HUES6 (cell line): Measurements from ENCODE around the gene SIMC1.

Experiments
- H3K27ac ChIP-seq: 2 replicates; pipeline ENCODE4 v1.7.0; 2013; ENCODE audit warnings: low read depth, mild to moderate bottlenecking, low read length, inconsistent platforms
- H3K27me3 ChIP-seq: 2 replicates; pipeline ENCODE4 v1.6.1; 2013; ENCODE audit warnings: low read length; ENCODE audit not compliant: control insufficient read depth, insufficient read depth
- H3K36me3 ChIP-seq: 2 replicates; pipeline ENCODE4 v1.6.1; 2013; ENCODE audit warnings: low read length; ENCODE audit not compliant: control insufficient read depth, insufficient read depth
- H3K4me1 ChIP-seq: 2 replicates; pipeline ENCODE4 v1.6.1; 2013; ENCODE audit warnings: low read length; ENCODE audit not compliant: control insufficient read depth, insufficient read depth
- H3K4me3 ChIP-seq: 2 replicates; pipeline ENCODE4 v1.5.1; 2013; ENCODE audit warnings: low read depth, low read length
- H3K9ac ChIP-seq: one replicate; pipeline ENCODE4 v1.6.1; 2013; ENCODE audit warnings: mild to moderate bottlenecking, low read length
- H3K9me3 ChIP-seq: 2 replicates; pipeline ENCODE4 v1.6.1; 2013; ENCODE audit warnings: low read depth, low read length; ENCODE audit not compliant: control insufficient read depth, insufficient read depth

SIMC1 gene

DNA sequence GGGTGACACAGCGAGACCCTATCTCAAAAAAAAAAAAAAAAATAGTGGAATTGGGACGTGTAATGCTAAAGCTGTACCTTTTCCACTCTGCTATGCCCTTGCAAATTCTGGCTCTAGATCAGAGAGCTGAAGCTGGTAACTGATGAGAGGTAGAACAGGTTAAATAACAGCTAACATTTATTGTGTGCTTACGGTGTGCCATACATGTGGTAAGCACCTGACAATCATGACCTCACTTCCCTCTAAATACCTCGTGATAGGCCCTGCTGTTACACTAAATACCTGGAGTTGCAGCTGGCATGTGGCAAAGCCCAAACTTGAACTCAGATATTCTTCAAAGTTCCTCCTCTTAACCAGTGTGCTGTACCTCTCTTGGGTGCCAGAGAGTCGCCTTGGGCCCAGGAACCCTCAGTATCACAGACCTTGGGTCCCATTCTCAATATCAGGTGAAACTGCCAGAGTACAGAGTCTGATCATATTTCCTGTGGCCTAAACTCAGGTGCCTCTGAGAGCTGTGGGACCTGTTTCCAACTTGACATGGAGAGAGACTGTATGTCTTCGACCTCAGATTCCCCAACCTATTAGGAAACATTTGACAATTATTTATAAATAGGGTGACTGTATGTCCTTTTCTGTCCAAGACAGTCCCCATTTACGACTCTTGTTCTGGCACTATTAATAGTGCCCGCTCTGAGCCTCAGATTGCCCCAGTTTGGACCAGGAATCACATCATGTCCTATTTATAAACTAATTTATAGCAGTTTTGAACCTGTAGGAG lies 131.9 kb downstream of the SIMC1 start:
- Histone ChIP-seq H3K27me3 (peaks cover 28% of the 10 kb centered on the region), H3K27ac (no peak overlapping the region), H3K4me3 (no peak overlapping the region), H3K9ac (no peak overlapping the region), H3K9me3 (no peaks in the 10 kb centered on the region), H3K4me1 (peaks cover 5% of the 10 kb centered on the region), H3K36me3 (peaks cover 13% of the 10 kb centered on the region; the same call in 1 of the 2 replicates)

DNA sequence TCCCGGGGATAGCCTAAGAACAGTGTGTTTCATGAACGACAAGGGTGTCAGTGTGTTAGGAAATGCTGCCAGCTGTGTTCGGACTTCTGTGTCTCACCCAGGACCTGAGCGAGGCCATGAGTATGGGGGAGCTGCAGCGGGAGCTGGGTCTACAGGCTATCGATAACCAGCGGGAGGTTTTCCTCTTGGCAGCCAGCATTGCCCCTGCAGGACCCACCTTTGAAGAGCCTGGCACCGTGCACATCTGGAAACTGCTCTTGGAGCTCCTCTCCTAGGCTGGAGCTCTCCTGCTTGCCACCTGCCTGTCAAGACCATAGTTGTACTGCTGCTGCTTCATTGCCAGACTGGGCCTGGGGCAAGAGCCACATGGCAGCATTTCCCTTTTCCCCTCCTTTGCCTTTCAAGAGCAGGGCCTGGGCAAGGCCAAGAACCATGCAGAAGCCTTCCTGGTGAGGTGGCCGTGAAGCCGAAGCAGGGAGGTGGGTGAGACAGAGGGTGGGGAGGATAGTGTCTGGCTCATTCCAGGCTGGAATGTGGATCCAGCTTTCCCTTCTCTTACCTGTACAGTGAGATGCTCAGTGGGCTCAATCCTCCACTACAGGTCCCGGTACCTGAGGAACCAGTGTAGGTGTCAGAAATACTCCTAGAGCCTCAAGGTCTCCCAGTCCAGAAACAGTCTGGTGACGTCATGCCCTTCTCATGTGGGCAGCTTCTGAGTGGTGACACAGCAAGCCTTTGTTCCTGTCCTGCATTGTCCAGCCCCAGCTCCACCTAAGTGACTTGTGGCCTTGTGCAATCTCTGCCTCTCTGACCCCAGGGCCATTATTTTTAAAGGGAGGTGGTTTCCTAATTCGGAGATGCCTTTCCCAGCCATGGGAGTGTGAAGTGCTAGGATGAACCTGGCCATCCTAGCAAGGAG lies 133.7 kb downstream of the SIMC1 start:
- H3K4me1 ChIP-seq: no peaks in the 10 kb centered on the region

DNA sequence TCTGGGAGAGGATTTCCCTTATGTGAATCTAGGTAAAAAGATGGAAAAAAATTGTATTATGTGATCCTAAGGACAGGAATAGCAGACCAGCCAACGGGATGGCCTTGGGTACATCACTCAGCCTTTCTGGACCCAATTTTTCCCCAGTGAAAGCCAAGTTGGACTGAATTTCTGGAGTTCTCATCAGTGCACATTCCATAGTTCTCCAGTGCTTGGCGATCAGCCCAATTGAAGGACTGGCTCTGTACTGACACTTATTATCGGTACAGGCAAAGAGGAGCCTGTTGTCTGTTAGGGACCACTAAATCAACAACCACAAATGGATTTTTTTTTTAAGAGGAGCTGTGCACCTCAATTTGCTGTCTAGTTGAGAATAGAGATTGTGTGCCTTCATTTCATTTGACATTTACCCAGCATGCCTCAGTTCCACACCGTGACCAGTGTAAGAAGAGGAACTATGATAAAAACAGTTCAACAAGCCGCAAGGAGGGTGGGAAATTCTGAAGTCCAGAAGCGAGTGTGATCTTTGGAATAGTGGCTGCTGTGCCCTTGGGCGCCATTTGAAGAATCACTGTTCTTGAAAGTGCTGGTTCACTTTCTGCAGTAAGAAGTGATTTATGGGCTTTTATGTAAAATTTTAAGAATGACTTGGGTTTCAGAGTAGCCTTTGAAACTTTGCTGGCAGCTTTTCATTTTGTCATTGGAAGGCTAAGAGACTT lies 135.0 kb downstream of the SIMC1 start:
- Histone ChIP-seq H3K4me3 (no peak overlapping the region), H3K9ac (no peak overlapping the region), H3K36me3 (peaks cover 10% of the 10 kb centered on the region; the same call in 1 of the 2 replicates), H3K4me1 (no peaks in the 10 kb centered on the region), H3K27ac (no peak overlapping the region), H3K27me3 (no peaks in the 10 kb centered on the region), H3K9me3 (no peaks in the 10 kb centered on the region)

More for the DNA sequence above, 133.7 kb downstream of the SIMC1 start:
- H3K27me3 ChIP-seq: peaks cover 10% of the 10 kb centered on the region
- H3K4me3 ChIP-seq: no peak overlapping the region
- peaks cover 13% of the 10 kb centered on the region; the same call in 1 of the 2 replicates for H3K36me3 ChIP-seq
- H3K27ac ChIP-seq: no peak overlapping the region
- H3K9ac ChIP-seq: no peak overlapping the region
- H3K9me3 ChIP-seq: no peaks in the 10 kb centered on the region

DNA sequence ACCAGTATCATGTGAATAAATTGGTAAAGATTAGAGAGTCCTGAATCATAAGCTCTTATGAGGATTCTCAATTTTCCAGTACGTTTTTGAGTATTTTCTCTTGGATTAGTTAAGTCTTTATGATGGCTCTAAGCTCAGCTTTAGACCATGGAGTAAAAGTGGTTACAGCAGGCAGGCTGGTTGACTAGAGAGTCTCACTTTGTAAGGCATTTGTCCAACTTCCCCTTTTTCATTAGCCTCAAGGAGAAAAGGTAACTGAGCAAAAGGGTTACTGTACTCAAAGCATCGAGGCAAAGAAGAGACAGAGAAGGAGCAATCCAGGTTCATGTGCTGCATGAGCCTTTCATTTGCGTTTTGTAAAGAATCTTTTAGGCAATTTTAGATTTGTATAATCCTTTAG lies 141.7 kb downstream of the SIMC1 start:
- Histone ChIP-seq H3K27ac (no peak overlapping the region), H3K27me3 (no peaks in the 10 kb centered on the region), H3K36me3 (peaks cover 54% of the 10 kb centered on the region), H3K9ac (no peak overlapping the region), H3K4me3 (no peak overlapping the region), H3K9me3 (no peaks in the 10 kb centered on the region), H3K4me1 (no peaks in the 10 kb centered on the region)

DNA sequence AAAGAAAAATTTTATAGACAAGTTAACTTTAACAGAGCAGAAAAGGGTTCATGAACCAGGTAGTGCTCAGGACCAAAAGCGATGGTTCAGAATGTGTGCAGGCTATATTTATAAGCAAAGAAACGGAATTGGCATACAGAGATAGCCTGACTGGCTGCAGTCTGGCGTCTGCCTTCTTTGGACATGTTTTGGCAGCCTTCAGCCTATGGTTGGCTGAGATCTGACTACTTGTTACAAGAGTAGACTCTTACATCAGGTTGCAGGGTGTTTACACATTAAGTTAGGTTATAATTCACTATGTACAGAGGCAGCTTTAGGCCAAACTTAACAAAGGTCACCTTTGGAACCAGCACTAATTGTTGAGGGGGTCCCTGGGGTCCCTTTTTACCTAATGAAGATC lies 143.2 kb downstream of the SIMC1 start:
- no peak overlapping the region for H3K27ac ChIP-seq
- no peaks in the 10 kb centered on the region for H3K4me1 ChIP-seq
- no peak overlapping the region for H3K9ac ChIP-seq
- no peaks in the 10 kb centered on the region for H3K27me3 ChIP-seq
- H3K4me3 ChIP-seq: no peak overlapping the region
- peaks cover 69% of the 10 kb centered on the region for H3K36me3 ChIP-seq
- H3K9me3 ChIP-seq: no peaks in the 10 kb centered on the region

DNA sequence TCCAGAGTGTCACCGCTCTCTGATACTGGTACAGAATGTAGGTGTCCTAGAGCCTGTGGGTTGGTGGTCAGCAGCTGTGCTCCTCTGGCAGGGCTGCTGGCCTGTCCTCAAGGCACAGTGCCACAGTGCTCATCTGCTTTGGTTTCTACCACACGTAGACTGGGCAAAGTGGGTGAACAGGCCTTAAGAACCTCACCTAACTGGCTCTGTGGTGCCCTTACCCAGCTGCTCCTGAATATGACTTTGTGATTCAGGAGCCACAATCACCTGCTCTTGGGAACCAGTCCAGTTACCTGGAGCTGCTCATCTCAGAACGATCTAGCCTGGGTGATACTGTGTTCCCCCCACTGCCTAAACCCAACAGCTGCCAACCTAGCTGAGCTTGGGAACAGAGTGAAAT lies 143.8 kb downstream of the SIMC1 start:
- Histone ChIP-seq H3K4me3 (no peak overlapping the region), H3K9ac (no peak overlapping the region), H3K36me3 (peaks cover 74% of the 10 kb centered on the region), H3K4me1 (peaks cover under 1% of the 10 kb centered on the region; the same call in 1 of the 2 replicates), H3K9me3 (no peaks in the 10 kb centered on the region), H3K27me3 (no peaks in the 10 kb centered on the region), H3K27ac (no peak overlapping the region)

DNA sequence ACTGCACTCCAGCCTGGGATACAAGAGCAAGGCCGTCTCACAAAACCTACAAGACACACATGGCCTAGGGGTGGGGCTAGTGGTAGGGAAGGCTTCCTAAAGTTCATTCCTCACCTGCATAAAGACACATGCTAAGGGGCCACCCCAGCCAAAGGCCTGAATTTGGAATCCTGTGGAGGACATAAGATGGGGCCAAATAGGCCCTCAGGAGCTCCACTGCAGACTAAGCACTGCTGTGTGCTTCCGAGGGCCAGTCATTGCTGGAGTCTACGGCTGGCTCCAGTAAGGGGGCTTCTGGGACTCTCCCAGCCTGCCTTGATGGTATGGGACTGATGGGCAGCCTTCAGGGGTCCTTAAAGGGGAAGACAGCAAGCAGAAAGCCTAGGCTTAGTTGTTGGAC lies 144.5 kb downstream of the SIMC1 start:
- Histone ChIP-seq H3K9ac (no peak overlapping the region), H3K36me3 (peaks cover 76% of the 10 kb centered on the region), H3K27ac (no peak overlapping the region), H3K4me1 (peaks cover 5% of the 10 kb centered on the region; the same call in 1 of the 2 replicates), H3K27me3 (no peaks in the 10 kb centered on the region), H3K4me3 (no peak overlapping the region), H3K9me3 (no peaks in the 10 kb centered on the region)

DNA sequence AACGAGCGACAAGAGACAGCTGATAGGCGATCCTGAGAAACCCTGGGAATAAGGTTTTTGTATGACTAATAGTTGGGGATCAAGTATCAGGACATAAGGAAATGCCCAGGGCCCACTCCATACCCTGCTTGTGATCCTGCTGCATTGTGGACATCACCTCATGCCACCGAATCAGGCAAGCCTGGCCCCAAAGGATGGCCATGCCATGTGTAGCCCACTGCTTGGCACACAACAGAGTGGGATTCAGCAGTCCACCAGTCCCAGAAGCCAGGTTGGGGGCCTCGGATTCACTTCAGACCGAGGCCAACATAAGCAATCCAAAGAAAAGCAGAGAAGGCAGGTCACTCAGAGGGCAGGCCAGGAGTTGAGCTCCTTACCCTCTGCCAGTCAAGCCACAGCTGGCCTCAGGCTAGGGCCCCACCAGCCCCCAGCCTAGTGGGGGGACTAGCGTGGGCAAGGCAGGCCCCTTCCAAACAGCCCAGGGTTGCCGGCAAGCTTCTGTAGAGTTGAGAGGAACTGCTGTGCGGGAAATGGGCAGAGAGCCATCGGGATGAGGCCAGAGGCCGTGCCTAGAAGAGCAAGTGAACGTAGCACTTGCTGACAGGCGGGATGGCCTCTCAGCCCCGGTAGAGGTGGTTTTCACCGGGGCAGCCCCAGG lies 145.2 kb downstream of the SIMC1 start:
- peaks cover 76% of the 10 kb centered on the region for H3K36me3 ChIP-seq

DNA sequence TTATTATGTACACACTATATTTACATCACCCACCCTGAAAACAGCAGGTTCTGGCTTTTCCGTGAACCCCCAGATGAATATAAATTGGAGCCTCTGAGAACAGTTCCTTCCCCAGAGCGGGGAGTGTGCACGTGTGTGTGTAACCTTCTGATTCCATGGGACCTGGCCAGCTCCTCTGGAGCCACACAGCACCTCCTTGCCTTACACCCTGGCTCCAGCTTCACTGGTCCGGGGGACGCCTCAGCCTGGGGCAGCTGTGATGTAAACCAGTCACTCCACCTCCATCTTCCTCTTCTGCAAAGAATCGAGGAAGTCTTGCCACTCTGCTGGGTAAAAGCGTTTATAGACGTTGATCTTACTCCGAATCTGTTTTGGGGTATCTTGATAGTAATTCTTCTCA lies 145.7 kb downstream of the SIMC1 start:
- Histone ChIP-seq H3K9me3 (no peaks in the 10 kb centered on the region), H3K4me3 (no peak overlapping the region), H3K36me3 (peaks cover 74% of the 10 kb centered on the region), H3K9ac (no peak overlapping the region), H3K27me3 (no peaks in the 10 kb centered on the region), H3K4me1 (peaks cover 5% of the 10 kb centered on the region; the same call in 1 of the 2 replicates), H3K27ac (no peak overlapping the region)

More for the DNA sequence above, 145.2 kb downstream of the SIMC1 start:
- Histone ChIP-seq H3K27ac (no peak overlapping the region), H3K9ac (no peak overlapping the region), H3K4me3 (no peak overlapping the region), H3K4me1 (peaks cover 5% of the 10 kb centered on the region; the same call in 1 of the 2 replicates), H3K27me3 (no peaks in the 10 kb centered on the region), H3K9me3 (no peaks in the 10 kb centered on the region)

DNA sequence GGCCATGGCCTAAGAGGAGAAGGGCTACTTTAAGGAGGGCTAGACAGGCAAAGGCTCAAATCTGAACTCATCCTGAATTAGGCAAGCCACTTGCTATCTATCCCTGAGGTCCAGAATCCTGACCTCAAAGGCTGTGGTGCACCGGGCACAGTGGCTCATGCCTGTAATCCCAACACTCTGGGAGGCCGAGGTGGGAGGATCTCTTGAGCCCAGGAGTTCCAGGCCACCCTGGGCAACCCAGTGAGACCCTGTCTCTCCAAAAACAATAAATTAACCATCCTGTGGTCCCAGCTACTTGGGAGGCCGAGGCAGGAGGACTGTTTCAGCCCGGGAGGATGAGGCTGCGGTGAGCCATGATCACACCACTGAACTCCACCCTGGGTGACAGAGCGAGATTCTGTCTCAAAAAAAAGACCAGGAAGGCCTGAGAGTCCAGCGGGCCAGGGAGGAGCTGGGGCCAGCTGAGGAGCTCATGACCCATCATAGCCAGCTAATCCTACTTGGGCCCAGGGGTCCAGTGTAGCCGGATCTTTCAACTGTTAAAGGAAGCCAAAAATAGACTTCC lies 146.2 kb downstream of the SIMC1 start:
- Histone ChIP-seq H3K4me1 (peaks cover 5% of the 10 kb centered on the region; the same call in 1 of the 2 replicates), H3K27ac (no peak overlapping the region), H3K4me3 (no peak overlapping the region), H3K9ac (no peak overlapping the region), H3K27me3 (no peaks in the 10 kb centered on the region), H3K36me3 (peaks cover 69% of the 10 kb centered on the region), H3K9me3 (no peaks in the 10 kb centered on the region)
